Limb (tissue), 2 donors: Measurements from ENCODE around the gene NTSR1.

Experiments
- DNase-seq, 2 donors: peaks; one replicate each; pipeline ENCODE4 v3.0.0-alpha.2; 2016; ENCODE audit errors: extremely low spot score in 2 of 2

NTSR1 gene

GRCh38 chr20:62725596-62726268, 17.1 kb downstream of the NTSR1 start:
- DNase-seq = no peak

- DNase-seq = no peak
Measured at GRCh38 chr20:62726276-62726675, 17.6 kb downstream of the NTSR1 start.

GRCh38 chr20:62726716-62727583, 18.3 kb downstream of the NTSR1 start:
- DNase-seq = no peak

GRCh38 chr20:62727584-62728027, 19.0 kb downstream of the NTSR1 start:
- no peak for DNase-seq

GRCh38 chr20:62728028-62728780, 19.6 kb downstream of the NTSR1 start:
- DNase-seq = no peak

- DNase-seq = no peak
Measured at GRCh38 chr20:62728781-62729300, 20.2 kb downstream of the NTSR1 start.

GRCh38 chr20:62730481-62730880, 21.8 kb downstream of the NTSR1 start:
- DNase-seq = no peak

GRCh38 chr20:62732031-62732760, 23.6 kb downstream of the NTSR1 start:
- DNase-seq = no peak

GRCh38 chr20:62732842-62733525, 24.3 kb downstream of the NTSR1 start:
- no peak for DNase-seq

GRCh38 chr20:62733526-62733842, 24.8 kb downstream of the NTSR1 start:
- DNase-seq = no peak

- no peak for DNase-seq
Measured at GRCh38 chr20:62733891-62734290, 25.3 kb downstream of the NTSR1 start.

- DNase-seq = no peak
Measured at GRCh38 chr20:62734326-62734725, 25.7 kb downstream of the NTSR1 start.

GRCh38 chr20:62734881-62735280, 26.2 kb downstream of the NTSR1 start:
- no peak for DNase-seq

GRCh38 chr20:62735331-62735821, 26.7 kb downstream of the NTSR1 start:
- no peak for DNase-seq

- DNase-seq = no peak
Measured at GRCh38 chr20:62736026-62736406, 27.4 kb downstream of the NTSR1 start.

- DNase-seq = no peak
Measured at GRCh38 chr20:62736407-62737071, 27.9 kb downstream of the NTSR1 start.

- no peak for DNase-seq
Measured at GRCh38 chr20:62737271-62737811, 28.7 kb downstream of the NTSR1 start.

GRCh38 chr20:62738025-62738881, 29.6 kb downstream of the NTSR1 start:
- DNase-seq = peak in 1 of 2 donors; percentile 27

- DNase-seq = no peak
Measured at GRCh38 chr20:62739067-62739466, 30.4 kb downstream of the NTSR1 start.
